Forelimb muscle (tissue), 1 donor: ENCODE data around the gene DOK1. TPM values are rescaled to one million over a fixed set of nuclear protein-coding genes. Genes with fewer than 3 reads are reported as not detected.
"Not testable (repeated sequence)": the region's sequence is repeated elsewhere in the genome, so short reads cannot be mapped to it uniquely, and the experiment has no call there.

Experiments used
- DNase-seq: peaks from one replicate; pipeline ENCODE4 v3.0.0-alpha.2; 2013; ENCODE audit warnings: low read depth
- polyA plus RNA-seq: library from polyadenylated mRNA; unstranded; fragments of 120-200 nt; gene quantifications from one replicate; pipeline ENCODE4 v1.2.1, GENCODE V29; 2013; ENCODE audit not compliant: insufficient read length

Gene DOK1
- polyA plus RNA-seq, 1 donor = 5.5 TPM

DNA sequence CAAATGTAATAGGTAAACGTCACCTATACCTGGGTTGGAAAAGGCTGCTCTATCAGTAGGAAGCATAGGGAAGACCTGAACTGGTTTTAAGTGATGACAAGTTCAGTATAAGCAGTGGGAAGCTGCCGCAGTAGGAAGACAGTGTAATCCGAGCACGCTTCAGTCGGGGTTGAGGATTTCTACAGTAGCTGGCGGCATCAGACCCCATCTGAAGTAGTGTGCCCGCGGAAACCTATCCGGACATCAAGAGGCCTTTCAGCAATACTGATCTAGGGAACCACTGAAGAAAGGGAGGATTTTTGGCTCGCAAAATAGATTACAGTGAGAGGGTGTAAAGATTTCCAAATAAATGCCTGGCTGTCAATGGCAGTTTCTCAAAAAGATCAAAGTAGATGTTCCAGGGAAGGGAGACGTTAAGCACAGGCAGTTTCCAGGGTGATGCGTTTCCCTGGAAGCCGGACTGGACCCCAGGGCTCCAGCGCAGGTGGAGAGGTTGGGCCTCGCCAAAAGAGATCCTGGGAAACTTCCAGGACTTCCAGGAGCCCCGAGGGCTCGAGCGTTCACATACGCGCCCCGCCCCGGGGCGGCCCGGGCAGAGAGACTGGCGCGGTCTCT is 6.1 kb upstream of the DOK1 start:
- no peak for DNase-seq

DNA sequence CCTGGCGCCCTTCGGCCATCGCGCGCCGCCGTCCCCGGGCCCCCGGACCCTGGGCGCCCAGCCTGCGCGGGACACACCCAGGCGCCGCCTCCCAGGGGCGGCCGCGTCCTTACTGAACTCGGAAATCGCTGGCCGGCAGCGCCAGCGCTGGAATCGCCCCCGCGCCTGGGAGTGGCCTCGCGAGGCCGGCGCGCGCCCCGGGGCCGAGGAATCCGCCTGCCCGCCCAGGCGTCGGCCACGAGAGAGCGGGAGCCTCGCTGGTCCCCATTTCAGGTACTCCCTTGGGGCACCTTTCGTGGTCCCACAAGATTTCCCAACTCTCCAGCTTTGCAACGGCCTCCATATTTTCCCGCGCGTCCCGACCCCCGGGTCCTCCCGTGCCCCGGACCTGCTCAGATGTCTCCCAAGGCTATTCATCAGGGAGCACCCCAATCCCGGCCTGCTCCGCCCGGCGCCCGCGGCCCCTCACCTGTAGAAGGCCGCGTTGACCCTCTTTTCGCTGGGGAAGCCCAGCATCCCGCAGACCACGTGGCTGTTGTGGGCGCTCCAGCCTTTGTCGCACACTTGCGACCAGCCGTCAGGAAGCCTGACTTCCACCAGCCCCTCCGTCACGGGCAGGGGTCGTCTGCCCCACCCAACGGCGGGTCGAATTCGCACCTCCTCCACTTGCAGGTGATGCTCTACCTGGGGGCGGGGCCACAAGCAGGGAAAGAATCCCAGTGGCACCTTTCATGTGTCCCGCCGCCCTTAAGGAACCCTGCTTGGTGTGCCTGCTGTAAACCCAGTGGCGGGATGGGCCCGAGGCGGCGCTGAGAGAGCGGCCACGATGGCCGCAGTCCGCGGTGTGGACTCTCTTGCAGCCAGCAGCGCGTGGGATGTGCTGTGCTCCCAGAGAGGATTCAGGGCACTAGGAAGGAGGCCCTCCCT is 5.4 kb upstream of the DOK1 start:
- no peak for DNase-seq

DNA sequence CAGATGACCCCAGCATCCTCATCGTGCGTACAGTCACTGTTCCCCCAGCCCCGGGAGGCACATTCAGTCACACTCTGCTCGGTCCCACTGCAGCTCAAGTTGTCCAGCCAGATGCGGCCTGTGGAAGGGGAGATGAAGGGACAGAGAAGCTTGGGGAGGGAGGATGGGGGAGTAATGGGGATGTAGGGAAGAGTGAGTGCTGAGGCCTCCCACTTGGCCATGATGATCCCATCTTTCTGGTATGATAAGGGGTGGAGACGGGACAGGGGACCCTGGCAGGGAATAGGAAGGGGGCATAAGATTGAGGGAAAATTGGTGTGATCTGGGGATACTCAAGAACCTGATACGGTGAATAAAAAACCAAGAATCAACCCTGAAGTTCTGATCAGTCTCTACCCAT is 4.3 kb upstream of the DOK1 start:
- DNase-seq = no peak

DNA sequence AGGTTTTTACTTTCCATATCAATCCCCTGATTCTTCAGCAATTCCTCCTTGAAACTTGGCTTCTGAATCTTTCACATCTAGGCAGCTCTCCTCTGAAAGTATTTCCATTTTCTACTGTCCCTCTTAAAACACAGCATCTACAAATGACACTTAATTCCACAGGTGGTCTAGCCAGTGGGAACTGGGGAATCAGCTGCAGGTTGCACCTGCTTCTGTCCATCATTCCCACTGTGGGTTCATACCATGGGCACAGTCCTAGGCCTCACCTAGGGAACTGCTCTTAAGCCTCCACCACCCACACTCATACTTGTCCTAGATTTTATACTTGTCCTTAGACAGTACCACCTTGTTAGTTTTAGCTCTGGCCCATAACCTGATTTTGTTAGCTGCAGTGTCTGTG is 3.0 kb upstream of the DOK1 start:
- DNase-seq = no peak

DNA sequence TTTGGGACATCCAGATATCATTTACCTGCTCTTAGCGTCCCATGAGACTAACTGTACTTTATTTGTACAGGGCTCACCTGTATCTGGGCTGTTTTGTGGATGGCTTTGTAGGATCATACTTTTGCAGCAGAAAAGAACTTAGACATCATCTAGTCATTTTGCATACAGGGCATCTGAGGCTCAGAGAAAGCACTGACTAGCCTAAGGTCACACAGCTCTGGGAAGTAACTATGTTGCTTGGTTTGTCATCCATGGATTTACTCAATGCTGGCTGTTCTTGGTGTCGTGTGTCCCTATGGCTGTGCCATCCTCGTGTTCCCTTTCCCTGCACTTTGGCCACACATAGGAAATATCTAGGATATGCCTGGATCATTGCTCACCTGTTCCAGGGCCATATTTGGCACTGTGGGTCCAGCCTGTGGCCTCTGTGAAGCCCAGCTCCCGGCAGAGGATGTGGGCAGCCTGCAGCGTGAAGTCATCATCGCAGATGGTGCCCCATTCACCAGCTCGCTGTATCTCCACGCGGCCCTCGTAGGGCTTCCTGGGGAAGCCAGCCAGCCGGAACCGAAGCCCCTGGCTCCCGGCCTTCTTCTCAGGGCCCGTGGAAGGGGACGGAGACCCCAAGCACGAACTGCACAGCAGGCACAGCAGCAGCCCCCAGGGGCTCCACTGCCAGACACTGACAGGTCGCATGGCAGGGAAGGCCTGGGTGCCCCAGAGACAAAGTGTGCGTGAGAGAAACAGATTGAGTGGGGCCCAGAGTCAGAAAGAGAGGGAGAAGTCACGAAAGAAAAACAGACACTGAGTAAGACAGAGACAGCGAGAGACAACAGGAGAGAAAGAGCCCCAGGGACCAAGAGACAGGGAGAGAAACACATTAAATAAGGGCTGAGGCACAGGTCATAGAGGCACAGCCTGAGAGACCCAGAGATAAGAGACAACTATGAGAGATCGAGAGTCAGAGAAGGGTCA is 2.3 kb upstream of the DOK1 start:
- no peak for DNase-seq

DNA sequence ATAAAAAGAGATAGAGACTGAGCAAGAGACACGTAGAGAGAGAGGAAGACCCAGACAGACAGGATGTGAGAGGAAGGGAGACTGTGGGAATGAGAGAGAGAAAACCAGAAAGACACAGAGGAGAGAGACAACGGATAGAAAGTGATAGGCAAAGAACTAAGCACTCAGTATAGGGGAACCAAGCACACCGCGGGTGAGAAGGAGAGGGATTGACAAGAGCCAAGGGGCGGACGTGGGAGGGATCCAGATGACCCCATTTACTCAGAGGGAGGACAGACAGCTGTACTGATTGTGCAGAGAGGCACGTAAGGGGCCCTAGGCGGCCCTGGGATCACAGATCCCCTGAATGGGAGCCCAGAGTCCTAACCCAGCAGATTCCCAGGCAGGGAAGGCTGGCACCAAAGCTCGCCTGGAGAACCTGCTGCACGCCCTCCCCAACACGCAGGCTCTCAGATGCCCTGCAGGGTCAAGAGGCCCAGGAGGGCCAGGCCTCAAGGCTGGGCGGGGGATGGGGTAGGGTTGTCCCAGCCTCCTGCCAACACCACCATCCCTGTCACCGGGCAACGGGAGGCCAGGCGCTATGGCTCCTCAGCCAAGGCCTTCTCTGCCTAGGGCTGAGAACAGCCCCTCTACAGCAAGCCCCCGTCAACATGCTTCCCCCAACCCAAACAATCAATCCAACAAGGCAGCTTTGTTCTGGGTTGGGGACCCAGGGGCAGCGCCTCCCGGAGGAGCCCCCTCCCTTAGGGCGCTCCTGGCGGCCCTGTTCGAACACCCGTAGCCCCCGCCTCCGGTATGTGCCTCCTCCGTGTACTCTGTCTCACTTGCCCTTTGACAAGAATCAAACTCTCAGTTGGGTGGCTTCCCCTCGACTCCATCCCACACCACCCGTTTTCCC is 1.4 kb upstream of the DOK1 start:
- no peak for DNase-seq

DNA sequence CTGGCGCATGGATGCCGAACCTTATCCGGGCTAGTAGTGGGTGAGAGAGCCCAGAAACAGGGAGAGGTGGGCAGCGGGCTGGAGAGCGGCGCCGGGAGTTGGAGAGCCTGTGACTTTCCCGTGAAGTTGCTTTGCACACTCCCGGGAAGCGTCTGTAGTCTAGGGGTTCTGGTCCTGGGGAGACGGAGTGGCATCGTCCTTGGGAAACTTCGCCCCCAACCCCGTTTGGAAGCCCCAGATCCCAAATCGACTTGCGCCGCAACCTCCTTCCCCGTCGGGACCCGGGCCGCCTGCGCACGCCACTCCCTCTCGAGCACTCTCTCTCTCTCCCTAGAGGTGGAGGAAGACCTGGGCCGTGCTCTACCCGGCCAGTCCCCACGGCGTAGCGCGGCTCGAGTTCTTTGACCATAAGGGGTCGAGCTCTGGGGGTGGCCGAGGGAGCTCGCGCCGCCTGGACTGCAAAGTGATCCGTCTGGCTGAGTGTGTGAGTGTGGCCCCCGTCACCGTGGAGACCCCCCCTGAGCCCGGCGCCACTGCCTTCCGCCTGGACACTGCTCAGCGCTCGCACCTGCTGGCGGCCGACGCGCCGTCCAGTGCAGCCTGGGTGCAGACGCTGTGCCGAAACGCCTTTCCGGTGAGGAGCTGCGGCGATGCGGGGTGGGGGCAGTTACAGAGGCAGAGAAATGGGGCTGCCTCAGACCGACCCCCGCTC is 456 bp downstream of the DOK1 start:
- DNase-seq = no peak

DNA sequence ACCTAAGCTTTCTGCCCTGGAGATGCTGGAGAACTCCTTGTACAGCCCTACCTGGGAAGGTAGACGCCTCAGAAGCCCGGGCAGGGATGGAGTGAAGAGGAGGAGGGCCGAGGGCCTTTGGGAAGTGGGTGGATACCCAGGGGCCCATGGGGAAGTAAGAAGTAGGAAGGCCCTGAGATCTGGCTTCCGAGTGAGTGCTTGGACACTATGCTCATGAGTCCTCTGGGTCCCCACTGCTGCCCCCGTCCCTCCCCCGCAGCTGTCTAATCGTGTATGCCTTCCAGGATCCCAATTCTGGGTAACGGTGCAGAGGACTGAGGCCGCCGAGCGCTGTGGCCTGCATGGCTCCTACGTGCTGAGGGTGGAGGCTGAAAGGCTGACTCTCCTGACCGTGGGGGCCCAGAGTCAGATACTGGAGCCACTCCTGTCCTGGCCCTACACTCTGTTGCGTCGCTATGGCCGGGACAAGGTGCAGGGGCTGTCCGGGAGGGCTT is 1.1 kb downstream of the DOK1 start:
- no peak for DNase-seq

GRCh38 chr2:74556159-74556558 is 1.6 kb downstream of the DOK1 start:
- DNase-seq = no peak

DNA sequence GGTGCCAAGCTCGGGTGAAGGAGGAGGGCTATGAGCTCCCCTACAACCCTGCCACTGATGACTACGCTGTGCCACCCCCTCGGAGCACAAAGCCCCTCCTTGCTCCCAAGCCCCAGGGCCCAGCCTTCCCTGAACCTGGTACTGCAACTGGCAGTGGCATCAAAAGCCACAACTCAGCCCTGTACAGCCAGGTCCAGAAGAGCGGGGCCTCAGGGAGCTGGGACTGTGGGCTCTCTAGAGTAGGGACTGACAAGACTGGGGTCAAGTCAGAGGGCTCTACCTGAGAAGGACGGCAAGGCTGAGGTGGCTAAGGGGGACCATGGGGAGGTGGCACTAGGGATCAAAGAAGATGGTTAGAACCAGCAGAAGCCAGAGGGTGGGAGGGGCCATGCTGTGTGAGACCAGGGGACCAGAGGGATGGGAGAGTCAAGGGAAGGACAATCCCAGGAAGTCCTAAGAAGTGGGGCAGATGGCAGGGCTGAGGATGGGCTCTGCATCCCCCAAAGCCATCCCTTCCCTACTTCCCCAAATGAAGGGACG is 2.4 kb downstream of the DOK1 start:
- DNase-seq = no peak

GRCh38 chr2:74558284-74559230 is 4.0 kb downstream of the DOK1 start:
- no peak for DNase-seq

DNA sequence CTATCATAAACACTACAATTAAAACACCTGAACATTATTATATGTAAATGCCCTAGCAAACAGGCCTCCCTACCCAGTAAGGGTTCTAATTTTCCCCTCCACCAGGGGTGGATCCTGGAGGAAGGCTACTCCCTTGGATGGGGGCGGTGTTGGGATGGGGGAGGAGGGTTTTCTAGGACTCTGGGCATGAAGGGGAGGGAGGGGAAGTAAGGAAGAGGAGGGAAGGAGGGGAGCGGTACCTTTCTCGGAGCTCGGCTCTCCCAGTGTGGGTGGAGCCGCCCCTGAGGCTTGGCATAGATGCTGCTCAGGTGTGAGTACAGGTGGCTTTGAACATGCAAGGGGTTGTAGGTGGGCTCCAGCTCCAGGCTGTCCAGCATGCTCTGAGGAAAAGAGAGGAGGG is 5.4 kb downstream of the DOK1 start:
- no peak for DNase-seq

- no peak for DNase-seq
Measured at GRCh38 chr2:74560591-74560990, 6.1 kb downstream of the DOK1 start.

DNA sequence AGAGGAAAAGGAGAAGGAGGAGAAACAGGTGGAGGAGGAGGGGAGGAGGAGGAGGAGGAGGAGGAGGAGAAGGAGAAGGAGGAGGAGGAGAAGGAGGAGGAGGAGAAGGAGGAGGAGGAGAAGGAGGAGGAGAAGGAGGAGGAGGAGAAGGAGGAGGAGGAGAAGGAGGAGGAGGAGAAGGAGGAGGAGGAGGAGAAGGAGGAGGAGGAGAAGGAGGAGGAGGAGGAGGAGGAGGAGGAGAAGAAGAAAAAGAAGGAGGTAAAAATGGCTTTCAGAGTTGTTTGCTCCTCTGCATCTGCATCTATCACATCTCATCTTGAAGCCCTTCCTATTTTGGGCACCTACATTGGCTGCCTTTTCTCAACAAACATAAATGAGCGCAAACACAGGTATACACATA is 6.5 kb downstream of the DOK1 start:
- not testable (repeated sequence) for DNase-seq

DNA sequence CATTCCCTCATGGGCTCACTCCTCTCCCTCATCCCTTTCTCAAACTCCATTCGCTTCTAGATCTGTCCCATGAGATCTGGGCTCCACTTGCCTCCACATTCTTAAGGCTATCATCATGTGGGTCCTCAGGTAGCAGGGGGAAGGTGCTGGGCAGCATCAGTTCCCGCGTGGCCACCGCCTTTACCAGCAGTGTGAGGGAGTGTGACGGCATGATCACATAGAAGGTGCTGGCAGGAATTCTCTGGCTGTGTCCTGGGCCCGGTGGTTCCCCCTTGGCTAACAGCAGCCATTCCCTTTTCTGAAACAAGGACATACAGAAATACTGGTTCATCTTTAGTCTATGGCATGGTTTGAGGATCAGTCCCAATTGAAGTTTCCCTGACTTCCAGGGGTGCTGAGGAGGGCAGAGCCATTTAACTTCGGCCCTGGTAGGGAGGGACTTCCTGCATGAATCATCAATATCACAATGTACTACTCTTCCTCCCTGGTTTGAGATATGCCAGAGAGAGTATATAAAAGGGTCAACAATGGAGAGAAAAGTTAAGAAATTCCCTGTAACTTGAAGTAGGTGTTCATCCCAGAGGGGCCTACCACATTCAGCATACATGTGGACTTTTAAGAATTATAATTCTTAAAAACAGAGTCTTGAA is 7.7 kb downstream of the DOK1 start:
- no peak for DNase-seq

DNA sequence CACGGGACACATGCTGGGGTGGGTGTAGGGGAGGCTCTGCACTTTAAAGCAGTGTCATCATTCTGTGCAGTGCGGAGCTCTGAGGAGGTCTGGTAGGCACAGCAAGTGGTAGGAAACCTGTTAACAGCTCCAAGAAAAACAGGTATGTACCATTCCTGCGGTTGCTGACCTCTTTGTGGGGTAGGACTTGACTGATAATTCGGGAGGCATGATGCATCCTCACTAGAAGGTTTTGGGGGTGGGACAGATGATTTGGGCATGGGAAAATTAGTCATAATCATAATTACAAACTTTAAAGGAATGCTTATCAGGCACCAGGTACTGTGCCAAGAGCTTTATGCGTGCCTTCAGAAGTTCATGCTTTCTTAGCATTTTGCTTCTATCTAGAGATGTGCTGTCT is 9.7 kb downstream of the DOK1 start:
- no peak for DNase-seq

DNA sequence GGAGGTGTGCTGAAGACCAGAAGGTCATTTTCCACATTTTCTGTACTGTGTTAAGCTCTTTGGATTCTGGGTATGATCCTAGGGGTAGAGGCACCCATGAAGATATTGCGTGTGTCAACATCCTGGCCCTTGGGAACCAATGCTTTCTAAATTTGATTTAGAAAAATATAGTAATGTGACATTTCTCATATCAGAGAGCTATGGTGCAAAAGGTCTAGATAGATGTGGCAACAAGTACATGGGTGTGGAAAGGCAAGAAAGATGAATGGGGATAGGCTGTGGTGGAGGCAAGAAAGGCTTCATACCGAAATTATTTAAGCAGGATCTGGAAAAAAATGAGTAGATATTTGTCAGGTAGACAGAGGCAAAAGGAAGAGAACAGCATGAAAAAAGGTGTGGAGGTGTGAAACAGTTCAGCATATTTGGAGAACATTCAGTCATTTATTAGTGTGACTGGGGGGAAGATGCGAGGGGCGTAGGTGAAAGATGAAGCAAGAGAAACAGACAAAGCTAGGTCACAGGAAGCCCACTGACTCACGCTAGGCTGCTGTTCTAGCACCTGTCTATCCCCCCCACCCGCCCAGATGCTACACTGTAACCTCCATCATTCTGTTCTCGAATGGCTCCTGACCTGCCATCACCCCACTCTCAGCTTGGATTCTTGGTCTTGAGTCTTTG is 11.7 kb downstream of the DOK1 start:
- DNase-seq = no peak

GRCh38 chr2:74566754-74567085 is 12.2 kb downstream of the DOK1 start:
- no peak for DNase-seq
